ENCODE data around the gene CLEC4M.

- TF ChIP-seq YY1 (IDR thresholded peaks at IDR 0.05; ENCODE audit: insufficient read depth, insufficient read length) = no peak
- TF ChIP-seq ZNF274 (IDR thresholded peaks at IDR 0.05; ENCODE audit: low read depth, low read length) = no peak
Observed at GRCh38 chr19:7732045-7732444, 31.0 kb upstream of the CLEC4M start, which contains the start of gene CLEC4G.

All from NT2/D1 (cell line).